Measurements from ENCODE around the gene SCN8A.

- TF ChIP-seq POLR2A (IDR thresholded peaks at IDR 0.05) (no peak), CTCF (IDR thresholded peaks at IDR 0.05) (no peak), POLR2AphosphoS5 (IDR thresholded peaks at IDR 0.05) (peak in 3 of 4 donors; percentile 56 to 81 (median 71)), EP300 (IDR thresholded peaks at IDR 0.05) (no peak)
Measured at GRCh38 chr12:51752234-51752889, 161.3 kb downstream of the SCN8A start.
